GM19463 (cell line): ENCODE results near the gene DNAH3.
"Not testable (repeated sequence)": the region's sequence is repeated elsewhere in the genome, so short reads cannot be mapped to it uniquely, and the experiment has no call there.

ENCODE experiments used
- ATAC-seq: cut with Tn5 transposase; IDR thresholded peaks from one replicate; pipeline ENCODE4 v1.9.1; 2021; ENCODE audit warnings: mild to moderate bottlenecking, moderate library complexity; ENCODE audit not compliant: unreplicated experiment

Gene DNAH3

DNA sequence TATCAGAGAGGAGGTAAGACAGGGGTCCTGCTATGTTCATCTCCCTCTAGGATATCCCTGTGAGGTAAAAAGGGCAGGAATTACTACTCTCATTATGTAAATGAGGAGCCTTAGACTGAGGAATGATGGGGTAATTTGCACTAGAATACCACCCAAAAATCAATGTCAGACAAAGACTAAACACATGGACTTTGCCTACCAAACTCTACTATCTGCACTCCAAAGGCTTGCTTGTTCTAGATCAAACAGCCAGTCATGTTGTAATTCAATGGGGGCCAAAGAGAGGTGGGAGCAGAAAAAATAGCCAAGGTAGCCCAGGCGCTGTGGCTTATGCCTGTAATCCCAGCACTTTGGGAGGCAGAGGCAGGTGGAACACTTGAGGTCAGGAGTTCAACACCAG, 129.3 kb downstream of the DNAH3 start:
- no peak for ATAC-seq

DNA sequence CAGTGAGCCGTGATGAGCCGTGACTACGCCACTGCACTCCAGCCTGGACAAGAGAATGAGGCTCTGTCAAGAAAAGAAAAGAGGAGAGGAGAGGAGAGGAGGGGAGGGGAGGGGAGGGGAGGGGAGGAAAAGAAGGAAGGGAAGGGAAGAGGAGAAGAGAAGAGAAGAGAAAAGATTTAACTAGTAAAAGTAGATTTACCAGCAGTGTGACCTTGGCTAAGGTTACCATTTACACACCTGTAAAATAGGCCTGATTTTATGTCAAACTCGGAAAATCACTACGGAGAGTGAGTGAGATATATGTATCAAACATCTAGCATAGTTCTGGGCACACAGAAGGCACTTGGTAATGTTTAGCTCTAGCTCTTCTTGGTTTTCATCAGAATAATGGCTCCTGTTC, 140.8 kb downstream of the DNAH3 start:
- ATAC-seq, result no peak

DNA sequence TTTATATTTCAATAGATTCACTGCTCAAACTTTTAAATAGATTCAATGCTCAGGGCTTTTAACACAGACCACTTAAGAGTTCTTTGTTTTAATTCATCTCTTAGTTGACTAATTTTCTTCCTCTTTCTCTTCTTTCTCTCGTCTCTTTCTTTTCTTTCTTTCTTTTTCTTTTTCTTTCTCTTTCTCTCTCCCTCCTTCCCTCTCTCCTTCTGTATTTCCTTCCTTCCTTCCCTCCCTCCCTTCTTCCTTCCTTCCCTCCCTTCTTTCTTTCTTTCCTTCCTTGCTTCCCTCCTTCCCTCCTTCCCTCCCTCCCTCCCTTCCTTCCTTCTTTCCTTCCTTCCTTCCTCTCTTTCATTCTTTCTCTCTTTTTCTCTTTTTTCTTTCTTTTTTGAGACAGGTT, 145.6 kb downstream of the DNAH3 start:
- ATAC-seq, result no peak

DNA sequence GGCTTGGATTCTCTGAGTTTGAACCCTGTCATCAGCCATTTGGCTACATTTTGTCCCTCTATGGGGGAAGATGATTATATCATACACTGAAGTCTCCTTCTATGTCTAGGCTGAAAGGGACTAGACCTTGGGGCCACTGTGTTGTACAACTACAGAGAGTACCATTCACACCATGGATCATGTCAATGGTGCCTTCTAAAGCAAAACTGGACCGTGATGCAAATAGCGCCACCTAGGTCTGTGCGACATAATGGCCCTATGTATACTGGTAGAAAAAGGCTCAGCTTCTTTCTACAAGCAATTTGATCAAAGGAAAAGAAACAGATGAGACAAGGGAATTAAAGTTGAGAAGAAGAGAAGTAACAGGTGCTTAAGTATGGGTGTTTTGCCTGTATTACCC, 149.4 kb downstream of the DNAH3 start:
- ATAC-seq, result no peak

DNA sequence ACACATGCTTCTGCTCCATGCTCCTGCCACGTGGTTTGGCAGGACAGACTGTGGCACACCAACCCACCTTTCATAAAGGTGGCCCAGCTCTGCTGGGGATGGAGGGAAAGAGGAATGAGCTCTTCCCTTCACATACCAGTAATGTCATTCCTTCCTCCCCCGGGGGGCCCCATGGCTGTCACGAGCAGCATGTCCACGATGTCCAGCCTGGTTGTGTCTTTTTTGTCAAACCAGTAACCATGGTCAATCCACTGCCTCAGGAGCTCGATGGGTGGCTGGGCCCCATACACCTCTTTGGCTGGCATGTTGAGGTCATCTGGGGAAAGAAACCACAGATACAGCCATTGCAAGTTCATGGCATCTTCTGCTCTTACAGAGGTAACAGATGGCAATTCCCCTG, 153.5 kb downstream of the DNAH3 start:
- no peak for ATAC-seq

DNA sequence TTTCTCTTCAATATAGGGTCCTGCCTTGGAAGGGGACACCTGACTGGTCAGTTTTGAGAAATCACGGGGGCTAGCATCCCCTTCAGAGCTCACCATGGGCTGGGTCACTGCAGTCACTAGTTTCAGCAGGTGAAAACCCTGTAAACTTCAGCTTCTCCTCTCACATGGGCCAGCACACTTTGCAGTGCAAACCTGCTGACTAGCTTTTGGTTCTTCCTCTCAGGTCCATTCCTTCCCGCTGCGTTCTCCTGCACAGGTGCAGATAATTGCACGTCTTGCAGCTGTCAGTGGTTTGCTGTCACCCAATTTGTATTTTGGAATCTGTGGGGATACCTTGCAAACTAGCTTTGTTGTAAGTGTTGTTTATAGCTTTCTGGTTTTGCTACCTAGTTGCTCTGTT, 154.9 kb downstream of the DNAH3 start:
- no peak for ATAC-seq

DNA sequence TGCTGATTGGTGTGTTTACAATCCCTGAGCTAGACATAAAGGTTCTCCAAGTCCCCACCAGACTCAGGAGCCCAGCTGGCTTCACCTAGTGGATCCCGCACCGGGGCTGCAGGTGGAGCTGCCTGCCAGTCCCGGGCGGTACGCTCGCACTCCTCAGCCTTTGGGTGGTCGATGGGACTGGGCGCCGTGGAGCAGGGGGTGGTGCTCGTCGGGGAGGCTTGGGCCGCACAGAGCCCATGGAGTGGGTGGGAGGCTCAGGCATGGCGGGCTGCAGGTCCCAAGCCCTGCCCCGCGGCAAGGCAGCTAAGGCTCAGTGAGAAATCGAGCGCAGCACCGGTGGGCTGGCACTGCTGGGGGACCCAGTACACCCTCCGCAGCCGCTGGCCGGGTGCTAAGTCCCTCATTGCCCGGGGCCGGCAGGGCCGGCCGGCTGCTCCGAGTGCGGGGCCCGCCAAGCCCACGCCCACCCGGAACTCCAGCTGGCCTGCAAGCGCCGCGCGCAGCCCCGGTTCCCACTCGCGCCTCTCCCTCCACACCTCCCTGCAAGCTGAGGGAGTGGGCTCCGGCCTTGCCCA, 161.1 kb downstream of the DNAH3 start:
- ATAC-seq, result not testable (repeated sequence)

DNA sequence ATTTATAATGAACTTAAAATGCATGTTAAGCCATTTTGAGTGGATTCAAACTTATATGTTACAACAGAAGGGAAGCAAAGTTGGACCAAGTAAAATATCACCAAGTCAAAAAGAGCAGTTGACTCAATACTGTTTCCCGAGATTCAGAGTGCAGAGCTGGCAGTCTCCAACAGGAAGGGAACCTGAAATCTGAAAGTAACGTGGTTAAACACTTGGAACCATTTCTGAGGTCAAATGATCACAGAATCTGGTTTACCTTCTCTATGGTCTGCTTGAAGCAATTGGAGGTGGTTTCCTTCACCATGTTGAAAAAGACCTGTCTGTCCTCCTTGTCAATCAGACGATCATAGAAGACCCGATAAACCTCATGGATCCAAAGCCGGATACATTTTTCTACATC, 163.6 kb downstream of the DNAH3 start:
- no peak for ATAC-seq

DNA sequence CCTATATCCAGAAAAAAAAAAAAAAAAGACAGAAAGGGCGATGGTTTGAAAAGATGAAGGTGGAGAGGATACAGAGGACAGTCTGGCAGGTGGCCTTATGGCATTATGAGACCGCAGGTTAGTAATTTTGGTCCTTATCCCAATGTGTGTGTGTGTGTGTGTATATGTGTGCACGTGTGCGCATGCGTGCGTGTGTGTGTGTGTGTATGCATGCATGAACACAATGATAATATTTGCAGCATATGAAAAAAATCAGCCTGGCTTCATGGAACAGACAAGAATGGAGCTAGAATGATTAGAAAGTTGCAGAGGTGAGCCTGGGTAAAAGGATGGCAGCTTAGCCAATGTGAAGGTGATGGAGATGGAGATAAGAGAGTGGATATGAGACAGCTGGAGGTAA, 166.6 kb downstream of the DNAH3 start:
- ATAC-seq, result no peak

DNA sequence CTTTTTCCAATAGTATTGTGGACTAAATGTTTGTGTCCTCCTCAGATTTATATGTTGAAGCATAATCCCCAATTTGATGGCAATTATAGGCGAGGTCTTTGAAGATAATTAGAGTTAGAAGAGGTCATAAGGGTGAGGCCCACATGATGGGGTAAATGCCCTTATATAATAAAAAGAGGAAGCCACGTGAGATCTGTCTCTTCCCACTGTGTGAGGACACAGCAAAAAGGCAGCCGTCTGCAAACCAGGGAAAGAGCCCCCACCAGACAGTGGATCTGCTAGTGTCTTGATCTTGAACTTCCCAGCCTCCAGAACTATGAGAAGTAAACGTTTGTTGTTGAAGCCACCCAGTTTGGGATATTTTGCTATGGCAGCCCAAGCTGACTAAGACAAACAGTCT, 174.1 kb downstream of the DNAH3 start:
- no peak for ATAC-seq

DNA sequence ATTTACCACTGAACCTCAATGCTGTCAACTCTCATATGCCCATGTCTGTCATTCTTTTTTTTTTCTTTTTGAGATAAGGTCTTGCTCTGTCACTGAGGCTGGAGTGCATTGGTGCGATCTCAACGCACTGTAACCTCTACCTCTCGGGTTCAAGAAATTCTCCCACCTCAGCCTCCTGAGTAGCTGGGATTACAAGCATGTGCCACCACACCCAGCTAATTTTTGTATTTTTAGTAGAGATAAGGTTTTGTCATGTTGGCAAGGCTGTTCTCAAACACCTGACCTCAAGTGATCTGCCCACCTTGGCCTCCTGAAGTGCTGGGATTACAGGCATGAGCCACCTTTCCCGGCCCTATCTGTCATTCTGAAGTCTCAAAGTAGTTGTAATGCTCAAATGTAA, 177.4 kb downstream of the DNAH3 start:
- not testable (repeated sequence) for ATAC-seq

DNA sequence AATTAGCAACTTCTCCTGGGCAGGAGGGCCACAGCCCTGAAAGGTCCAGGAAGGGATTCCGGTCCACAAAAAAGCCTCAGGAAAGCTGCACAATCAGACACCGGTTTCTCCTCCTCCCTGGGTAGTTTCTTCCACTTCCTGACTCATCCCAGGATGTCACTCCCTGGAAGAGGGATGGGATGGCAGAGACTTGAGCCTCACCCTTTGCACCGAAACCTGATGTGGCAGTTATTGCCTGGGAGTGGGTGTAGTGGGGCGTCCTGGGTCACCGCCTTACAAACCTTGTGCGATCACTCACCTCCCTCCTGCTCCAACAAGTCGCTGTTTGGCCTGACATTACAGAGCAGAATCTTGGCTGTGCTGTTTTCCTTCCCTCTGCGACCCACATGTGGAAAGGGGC, 179.2 kb downstream of the DNAH3 start:
- no peak for ATAC-seq

DNA sequence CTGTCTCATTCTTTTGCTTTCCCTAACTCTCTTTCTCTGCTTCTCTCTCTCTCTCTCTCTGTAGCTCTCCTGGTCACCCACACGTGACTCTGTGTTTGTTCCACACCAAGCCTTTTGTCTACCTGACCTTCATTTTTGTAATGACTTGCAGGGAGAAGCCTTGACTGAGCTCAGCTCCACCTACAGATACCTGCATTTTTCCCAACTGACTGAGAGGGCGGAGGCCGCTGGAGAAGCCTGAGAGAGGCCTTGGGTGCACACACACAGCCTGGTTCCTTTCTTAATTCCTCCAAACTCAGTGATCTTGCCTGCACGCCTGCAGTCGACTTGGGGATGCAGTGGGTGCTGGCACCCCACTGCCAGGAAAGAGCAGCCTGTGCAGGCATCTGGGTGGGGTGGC, 181.3 kb downstream of the DNAH3 start:
- no peak for ATAC-seq

DNA sequence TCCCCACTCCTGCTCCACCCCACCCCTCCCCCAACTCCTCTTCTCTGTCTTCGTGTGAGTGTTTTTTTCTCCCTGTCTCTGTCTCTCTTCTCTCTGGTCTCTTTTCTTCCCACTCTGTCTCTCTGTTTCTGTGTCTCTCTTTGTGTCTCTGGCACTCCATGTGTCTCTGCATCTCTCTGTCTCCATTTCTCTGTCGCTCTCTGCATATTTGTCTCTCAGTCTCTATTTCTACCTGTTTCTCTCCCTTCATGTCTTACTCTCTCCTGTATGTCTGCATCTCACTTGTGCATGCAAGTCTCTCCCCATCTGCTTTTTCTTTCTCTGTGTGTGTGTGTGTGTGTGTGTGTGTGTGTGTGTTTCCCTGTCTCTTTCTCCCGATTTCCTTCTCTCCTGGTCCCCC, 181.9 kb downstream of the DNAH3 start:
- ATAC-seq, result no peak

DNA sequence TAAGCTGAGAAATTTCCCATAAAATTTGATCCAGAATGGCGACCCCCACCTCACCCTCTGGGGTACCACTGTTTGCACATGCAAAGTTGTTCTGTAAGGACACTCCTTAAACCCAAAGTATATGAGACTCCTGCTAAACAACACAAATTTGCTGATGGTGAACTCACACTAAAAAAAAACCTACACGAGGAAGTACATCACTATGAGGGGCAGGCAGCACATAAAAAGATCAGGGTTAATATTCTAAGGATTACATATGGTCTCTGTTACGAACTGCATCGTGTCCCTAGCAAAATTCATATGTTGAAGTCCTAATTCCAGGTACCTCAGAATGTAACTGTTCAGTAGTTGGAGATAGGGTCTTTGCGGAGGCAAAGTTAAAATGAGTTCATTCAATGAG, 189.7 kb downstream of the DNAH3 start:
- ATAC-seq, result no peak

DNA sequence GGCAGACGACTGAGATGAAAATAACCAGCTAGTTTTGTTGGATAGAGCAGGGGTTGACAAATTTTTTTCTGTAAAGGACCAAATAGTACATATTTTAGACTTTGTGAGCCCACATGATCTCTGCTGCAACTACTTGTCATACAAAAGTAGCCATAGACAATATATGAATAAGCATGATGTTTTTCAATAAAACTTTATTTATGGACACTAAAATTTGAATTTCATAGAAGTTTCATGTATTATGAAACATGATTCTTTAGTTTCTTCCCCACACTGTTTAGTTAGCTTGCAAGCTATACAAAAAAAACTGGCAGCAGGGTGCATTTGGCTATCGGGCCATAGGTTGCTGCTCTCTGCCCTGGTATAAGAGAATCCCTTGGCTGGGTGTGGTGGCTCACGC, 193.5 kb downstream of the DNAH3 start:
- no peak for ATAC-seq

DNA sequence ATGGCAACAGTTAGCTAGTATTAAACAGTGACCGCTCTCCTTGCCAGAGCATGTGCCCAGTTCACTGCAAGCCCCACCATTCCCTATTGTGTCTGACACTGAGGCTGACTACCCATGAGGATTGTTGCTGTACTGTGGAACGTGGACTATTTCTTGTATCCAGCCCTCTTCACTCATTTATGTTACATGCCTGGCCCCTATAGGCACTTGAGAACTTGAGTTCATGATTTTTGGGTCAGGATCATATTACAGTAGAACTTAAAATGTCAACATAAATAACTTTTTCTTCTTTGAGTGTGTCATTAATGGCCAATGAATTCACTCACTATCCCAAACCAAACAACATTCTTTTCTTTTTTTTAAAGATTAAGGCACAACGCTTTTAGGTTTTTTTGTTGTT, 194.3 kb downstream of the DNAH3 start:
- no peak for ATAC-seq

DNA sequence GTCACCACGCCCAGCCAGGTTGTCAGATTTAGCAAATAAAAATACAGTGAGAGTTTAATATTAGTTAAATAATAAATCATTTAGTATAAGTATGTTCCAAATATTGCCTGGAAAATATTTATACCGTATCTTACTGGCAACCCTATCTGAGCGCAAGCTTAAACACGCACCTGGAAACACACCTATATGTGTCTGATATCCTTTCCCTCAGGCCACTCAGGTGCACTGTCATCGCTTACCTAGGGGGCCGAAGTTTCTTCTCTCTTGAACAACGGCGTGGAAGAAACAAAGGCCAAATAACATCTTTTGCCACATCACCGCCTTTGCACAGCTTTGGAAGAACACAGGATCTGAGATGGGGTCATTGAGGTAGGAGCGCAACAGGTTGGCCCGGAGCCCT, 196.1 kb downstream of the DNAH3 start:
- no peak for ATAC-seq

DNA sequence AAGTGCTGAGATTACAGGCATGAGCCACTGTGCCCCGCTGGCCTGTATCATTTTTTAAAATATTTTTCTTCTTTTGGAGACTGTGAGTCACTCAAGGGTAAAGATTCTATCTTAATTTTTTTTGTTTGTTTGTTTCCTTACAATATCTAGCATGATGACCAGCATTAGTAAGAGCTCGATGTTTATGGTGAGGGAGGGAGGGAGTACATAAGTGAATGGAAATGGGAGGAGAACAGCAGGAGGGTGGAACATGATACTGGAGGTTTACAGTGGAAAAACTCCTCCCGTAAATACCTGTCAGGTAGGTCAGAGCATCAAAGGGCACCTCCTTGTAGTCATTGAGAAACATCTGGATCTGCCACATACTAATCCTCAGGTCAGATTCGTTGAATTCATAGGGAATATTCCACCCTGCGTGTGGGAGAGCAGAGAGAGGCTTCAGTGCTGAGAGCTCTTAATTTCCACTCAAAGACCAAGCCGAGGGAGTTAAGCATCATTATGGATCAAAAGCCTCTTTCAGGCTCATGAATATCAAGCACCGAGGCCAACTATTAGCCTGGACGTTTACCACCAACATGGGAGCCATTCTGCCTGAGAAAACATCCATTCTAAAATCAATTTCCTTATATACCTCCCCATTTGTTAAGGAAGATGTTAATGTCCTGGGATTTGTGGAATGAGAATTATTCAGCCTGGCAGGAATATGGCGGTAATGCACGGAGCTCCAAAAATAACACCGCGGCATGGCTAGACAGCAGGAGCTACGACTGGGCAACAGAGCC, 198.3 kb downstream of the DNAH3 start:
- ATAC-seq, result no peak

DNA sequence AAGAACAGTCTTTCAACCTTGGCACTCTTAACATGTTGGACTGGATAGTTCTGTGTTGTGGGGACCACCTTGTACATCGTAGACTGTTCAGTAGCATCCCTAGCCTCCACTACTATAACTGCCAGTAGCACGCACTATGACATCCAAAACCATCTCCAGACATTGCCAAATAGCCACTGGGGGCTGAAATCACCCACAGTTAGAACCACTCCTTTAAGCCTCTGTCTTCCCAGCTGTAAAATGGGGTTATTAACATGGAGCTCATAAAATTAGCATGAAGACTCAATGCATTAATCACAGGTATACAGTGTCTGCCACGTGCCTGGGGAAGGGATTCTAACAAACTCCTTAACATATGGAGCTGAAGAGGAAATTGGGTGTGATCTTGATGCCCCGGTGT, 200.4 kb downstream of the DNAH3 start:
- no peak for ATAC-seq

DNA sequence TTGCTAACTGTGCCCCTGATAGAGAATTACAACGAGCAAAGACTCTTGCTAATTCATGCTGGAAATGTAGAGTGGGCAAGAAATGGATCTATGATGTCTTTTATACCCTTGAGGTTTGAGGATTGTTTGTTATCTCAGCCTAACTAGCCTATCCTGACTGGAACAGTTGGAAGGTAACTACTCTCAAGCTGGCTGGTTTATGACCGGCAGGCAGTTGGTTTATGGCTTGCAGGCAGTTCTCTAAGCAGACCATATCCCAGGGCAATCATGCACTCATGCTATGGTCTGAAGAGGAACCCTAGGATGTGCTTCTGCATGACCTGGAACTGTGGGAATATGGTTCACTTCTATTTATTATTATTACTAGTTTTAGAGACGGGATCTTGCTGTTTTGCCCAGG, 201.0 kb downstream of the DNAH3 start:
- no peak for ATAC-seq

DNA sequence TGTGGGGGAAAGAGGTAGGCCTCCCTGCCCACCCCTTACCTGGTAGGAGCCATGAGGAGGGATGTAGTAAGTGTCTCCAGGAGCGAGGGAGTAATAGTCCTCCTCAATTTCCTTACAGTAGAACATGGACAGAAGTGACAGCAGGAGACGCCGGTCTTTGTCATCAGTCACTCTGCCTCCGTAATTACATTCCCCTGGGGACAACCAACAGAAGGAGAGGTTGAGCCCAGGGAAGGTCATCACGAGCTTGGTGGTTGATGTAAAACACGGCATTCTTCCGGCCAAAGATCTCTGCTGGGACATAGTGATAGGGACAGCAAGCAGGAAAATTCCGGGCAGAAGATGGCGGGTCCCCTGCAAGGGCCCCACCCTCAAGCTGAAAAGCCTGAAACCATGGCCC, 202.2 kb downstream of the DNAH3 start:
- no peak for ATAC-seq

DNA sequence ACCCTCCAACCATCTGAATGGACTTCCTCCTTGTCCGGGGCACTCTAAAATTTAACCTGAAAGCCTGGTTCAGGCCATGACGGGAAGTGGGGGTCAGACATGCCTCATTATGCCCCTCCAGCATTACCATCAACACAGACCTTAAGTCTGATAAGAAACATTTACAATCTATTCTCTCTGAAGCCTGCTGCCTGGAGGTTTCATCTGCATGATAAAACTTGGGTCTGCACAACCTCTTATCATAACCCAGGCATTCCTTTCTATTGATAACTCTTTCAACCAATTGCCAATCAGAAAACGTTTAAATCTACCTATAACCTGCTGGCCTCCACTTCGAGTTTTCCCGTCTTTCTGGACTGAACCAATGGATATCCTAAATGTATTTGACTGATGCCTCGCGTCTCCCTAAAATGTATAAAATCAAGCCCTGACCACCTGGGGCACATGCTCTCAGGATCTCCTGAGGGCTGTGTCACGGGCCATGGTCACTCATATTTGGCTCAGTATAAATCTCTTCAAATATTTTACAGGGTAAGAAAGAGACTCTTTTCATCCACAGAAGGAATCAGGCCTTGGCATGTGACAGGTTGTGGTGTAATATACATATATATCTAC, 204.5 kb downstream of the DNAH3 start:
- ATAC-seq, result no peak
